Activated CD4-positive, CD25-positive, alpha-beta regulatory T cell treated with anti-CD3 and anti-CD28 coated beads, Interleukin-2, amount 50 U/mL, for 16 hours (primary cell): ENCODE measurements around the gene SQOR.
"Not testable (repeated sequence)": the region's sequence is repeated elsewhere in the genome, so short reads cannot be mapped to it uniquely, and the experiment has no call there.

Experiments used
- DNase-seq: peaks from one replicate; pipeline ENCODE4 v3.0.0-alpha.2; 2020; ENCODE audit warnings: low read depth, low spot score

Gene SQOR

GRCh38 chr15:45631776-45632175 lies 3.1 kb upstream of the SQOR start:
- DNase-seq = no peak

GRCh38 chr15:45635191-45635638 lies 386 bp downstream of the SQOR start:
- DNase-seq = peak; percentile 37

GRCh38 chr15:45635763-45636292 lies 999 bp downstream of the SQOR start:
- no peak for DNase-seq

- no peak for DNase-seq
Measured at GRCh38 chr15:45637141-45637540, 2.3 kb downstream of the SQOR start.

GRCh38 chr15:45637552-45638033 lies 2.8 kb downstream of the SQOR start:
- DNase-seq = peak; percentile 11

GRCh38 chr15:45640616-45641015 lies 5.8 kb downstream of the SQOR start:
- no peak for DNase-seq

- DNase-seq = no peak
Measured at GRCh38 chr15:45641374-45641781, 6.5 kb downstream of the SQOR start.

GRCh38 chr15:45641999-45642932 lies 7.4 kb downstream of the SQOR start:
- DNase-seq = no peak

- DNase-seq = no peak
Measured at GRCh38 chr15:45644437-45644836, 9.6 kb downstream of the SQOR start.

- DNase-seq = no peak
Measured at GRCh38 chr15:45645026-45645980, 10.5 kb downstream of the SQOR start.

GRCh38 chr15:45646220-45646619 lies 11.4 kb downstream of the SQOR start:
- DNase-seq = no peak

GRCh38 chr15:45647828-45648227 lies 13.0 kb downstream of the SQOR start:
- no peak for DNase-seq

- DNase-seq = no peak
Measured at GRCh38 chr15:45648521-45649200, 13.8 kb downstream of the SQOR start.

GRCh38 chr15:45650007-45650406 lies 15.2 kb downstream of the SQOR start:
- DNase-seq = not testable (repeated sequence)

GRCh38 chr15:45650889-45651525 lies 16.2 kb downstream of the SQOR start:
- DNase-seq = no peak

GRCh38 chr15:45653702-45654424 lies 19.0 kb downstream of the SQOR start:
- no peak for DNase-seq

GRCh38 chr15:45654749-45655148 lies 19.9 kb downstream of the SQOR start:
- no peak for DNase-seq

GRCh38 chr15:45657254-45657653 lies 22.4 kb downstream of the SQOR start:
- no peak for DNase-seq

GRCh38 chr15:45657764-45658545 lies 23.1 kb downstream of the SQOR start:
- no peak for DNase-seq
